Naive thymus-derived CD4-positive, alpha-beta T cell (primary cell): ENCODE measurements around the gene PAQR5. TPM values are rescaled to one million over a fixed set of nuclear protein-coding genes. Genes with fewer than 3 reads are reported as not detected.
"Not testable (repeated sequence)": the region's sequence is repeated elsewhere in the genome, so short reads cannot be mapped to it uniquely, and the experiment has no call there.

Experiments
- ATAC-seq: fragments of 150-1000 bp; cut with Tn5 transposase; 2 replicates; pipeline ENCODE4 v1.10.0; 2021; ENCODE audit warnings: mild to moderate bottlenecking, moderate library complexity
- CTCF ChIA-PET: fragments of 350-600 bp; sonication (Branson Sonifier 250); formaldehyde crosslinking; loops from one replicate; lab custom pipeline; 2021; ENCODE audit warnings: antibody characterized with exemption; lab: Charles Lee
- POLR2A ChIA-PET: fragments of 350-600 bp; sonication (Branson Sonifier 250); formaldehyde crosslinking; loops from one replicate; lab custom pipeline; 2021; ENCODE audit warnings: antibody characterized with exemption, inconsistent platforms; lab: Charles Lee
- DNase-seq, 9 donors: peaks; one replicate each; pipeline versions ENCODE4 v3.0.0 to v3.0.0-alpha.2; 2020 to 2022; ENCODE audit warnings: mixed read lengths in 1 of 9
- H3K27ac ChIP-seq: one replicate; pipeline ENCODE4 v1.7.0; 2013; ENCODE audit warnings: mild to moderate bottlenecking, low read depth, low read length, moderate library complexity
- H3K27me3 ChIP-seq, 2 donors: one replicate each; pipeline ENCODE4 v1.7.0; 2013; ENCODE audit warnings: low read length in 2 of 2, mild to moderate bottlenecking in 2 of 2, moderate library complexity in 2 of 2; ENCODE audit not compliant: control insufficient read depth in 2 of 2, insufficient read depth in 2 of 2
- H3K36me3 ChIP-seq, 3 experiments: 1 replicate in 2 of 3; 2 replicates in 1 of 3; pipeline ENCODE4 v1.7.0; 2013; ENCODE audit warnings: low read length in 3 of 3, mild to moderate bottlenecking in 3 of 3, moderate library complexity in 1 of 3; ENCODE audit not compliant: insufficient read depth in 3 of 3, control insufficient read depth in 2 of 3
- H3K4me1 ChIP-seq, 2 donors: one replicate each; pipeline ENCODE4 v1.7.0; 2013; ENCODE audit warnings: low read length in 2 of 2, mild to moderate bottlenecking in 2 of 2, moderate library complexity in 1 of 2; ENCODE audit not compliant: control insufficient read depth in 2 of 2, insufficient read depth in 2 of 2
- H3K4me3 ChIP-seq: 2 replicates; pipeline ENCODE4 v1.7.0; 2013; ENCODE audit warnings: mild to moderate bottlenecking, low read length
- H3K9me3 ChIP-seq, 3 experiments: 1 replicate in 2 of 3; 2 replicates in 1 of 3; pipeline ENCODE4 v1.7.0; 2013; ENCODE audit warnings: low read length in 3 of 3; ENCODE audit not compliant: control insufficient read depth in 2 of 3
- H3K27ac Mint-ChIP-seq, 9 donors: one replicate each; pipeline ENCODE4 v1.8.0; 2020 to 2022; ENCODE audit warnings: mixed read lengths in 9 of 9, mild to moderate bottlenecking in 8 of 9, moderate library complexity in 5 of 9, inconsistent platforms in 2 of 9
- H3K27me3 Mint-ChIP-seq, 5 donors: one replicate each; pipeline ENCODE4 v1.8.0; 2021 to 2022; ENCODE audit warnings: mixed read lengths in 5 of 5, mild to moderate bottlenecking in 1 of 5
- H3K36me3 Mint-ChIP-seq, 5 donors: one replicate each; pipeline ENCODE4 v1.8.0; 2020 to 2022; ENCODE audit warnings: mixed read lengths in 5 of 5, mild to moderate bottlenecking in 3 of 5, inconsistent platforms in 1 of 5
- H3K4me1 Mint-ChIP-seq, 7 donors: one replicate each; pipeline ENCODE4 v1.8.0; 2020 to 2022; ENCODE audit warnings: mixed read lengths in 7 of 7, mild to moderate bottlenecking in 3 of 7, inconsistent platforms in 1 of 7
- H3K4me3 Mint-ChIP-seq, 10 donors: one replicate each; pipeline ENCODE4 v1.8.0; 2020 to 2022; ENCODE audit warnings: mild to moderate bottlenecking in 10 of 10, mixed read lengths in 10 of 10, moderate library complexity in 6 of 10, inconsistent platforms in 2 of 10
- H3K9me3 Mint-ChIP-seq, 11 donors: one replicate each; pipeline ENCODE4 v1.8.0; 2020 to 2022; ENCODE audit warnings: mixed read lengths in 11 of 11, mild to moderate bottlenecking in 4 of 11, inconsistent platforms in 1 of 11, moderate library complexity in 1 of 11
- intact Hi-C, 2 donors: fragments of 100-400 bp; cut with micrococcal nuclease; formaldehyde crosslinking; loops; one replicate each; pipeline ENCODE4 v1.15.1; 2023
- polyA plus RNA-seq, 2 donors: library from polyadenylated mRNA; unstranded; fragments of 300-500 nt; fragmentation: Illumina TruSeq; gene quantifications; one replicate each; pipeline ENCODE4 v1.2.3, GENCODE V29; 2021
- total RNA-seq, 6 experiments: library from RNA in 5 of 6; stranded (reverse) in 5 of 6; gene quantifications; 1 replicate in 5 of 6; 2 replicates in 1 of 6; pipeline ENCODE4 v1.2.3 and lab custom pipeline; 2021 to 2026

Gene PAQR5
- total and polyA plus RNA-seq, 7 experiments from 2014 or later = 0.11 TPM; not detected in 6

- H3K27me3 ChIP-seq = peaks cover 0 to 10% of the 10 kb centered on the region in 2 donors
- peaks cover 0 to 4% (median 0%) of the 10 kb centered on the region in 5 donors for H3K36me3 Mint-ChIP-seq
- no peaks in the 10 kb centered on the region for H3K4me1 ChIP-seq
- ATAC-seq (no peak), DNase-seq (no peak)
- H3K9me3 ChIP-seq = no peaks in the 10 kb centered on the region
- peak overlapping the region in 3 of 10 donors; percentile 15 to 63 (median 36) for H3K4me3 Mint-ChIP-seq
- no peak overlapping the region for H3K4me3 ChIP-seq
- ChIA-PET POLR2A (no interaction called here), CTCF (no interaction called here)
- peaks cover 47 to 79% (median 65%) of the 10 kb centered on the region in 5 donors for H3K27me3 Mint-ChIP-seq
- peaks cover 0 to 10% (median 3%) of the 10 kb centered on the region in 7 donors for H3K4me1 Mint-ChIP-seq
- no peak overlapping the region for H3K27ac ChIP-seq
- no peaks in the 10 kb centered on the region for H3K36me3 ChIP-seq
- H3K9me3 Mint-ChIP-seq = peaks cover 0 to 3% (median 0%) of the 10 kb centered on the region in 11 donors
- intact Hi-C loops = no loop called here
- H3K27ac Mint-ChIP-seq = no peak overlapping the region
Measured at GRCh38 chr15:69299943-69300588, 1.4 kb downstream of the PAQR5 start.

GRCh38 chr15:69301101-69301500, 2.4 kb downstream of the PAQR5 start:
- H3K27me3 ChIP-seq, H3K4me1 Mint-ChIP-seq, DNase-seq, intact Hi-C loops, H3K9me3 Mint-ChIP-seq, H3K36me3 Mint-ChIP-seq, H3K27ac ChIP-seq, H3K36me3 ChIP-seq, H3K4me1 ChIP-seq, POLR2A ChIA-PET, CTCF ChIA-PET, H3K9me3 ChIP-seq, ATAC-seq, H3K27ac Mint-ChIP-seq, H3K4me3 ChIP-seq: not testable (repeated sequence)
- peaks cover 40 to 74% (median 58%) of the 10 kb centered on the region in 5 donors for H3K27me3 Mint-ChIP-seq
- H3K4me3 Mint-ChIP-seq = peak overlapping the region in 1 of 10 donors; percentile 63

- CTCF ChIA-PET = not testable (repeated sequence)
Measured at GRCh38 chr15:69302087-69302486, 3.4 kb downstream of the PAQR5 start.

GRCh38 chr15:69302929-69303328, 4.2 kb downstream of the PAQR5 start:
- no peak for DNase-seq
- Mint-ChIP-seq H3K4me1 (peaks cover 0 to 10% (median 3%) of the 10 kb centered on the region in 7 donors), H3K4me3 (no peak overlapping the region), H3K27ac (no peak overlapping the region), H3K9me3 (peaks cover 0 to 7% (median 0%) of the 10 kb centered on the region in 11 donors), H3K36me3 (peaks cover 0 to 12% (median 0%) of the 10 kb centered on the region in 5 donors), H3K27me3 (peaks cover 31 to 64% (median 45%) of the 10 kb centered on the region in 5 donors)
- H3K4me3 ChIP-seq = no peak overlapping the region
- POLR2A ChIA-PET = no interaction called here
- CTCF ChIA-PET = no interaction called here
- H3K27ac ChIP-seq = no peak overlapping the region
- intact Hi-C loops = no loop called here
- no peaks in the 10 kb centered on the region for H3K4me1 ChIP-seq
- peaks cover 0 to 10% of the 10 kb centered on the region in 2 donors for H3K27me3 ChIP-seq
- no peak for ATAC-seq
- no peaks in the 10 kb centered on the region for H3K36me3 ChIP-seq
- no peaks in the 10 kb centered on the region for H3K9me3 ChIP-seq

More at GRCh38 chr15:69302087-69302486, 3.4 kb downstream of the PAQR5 start:
- H3K36me3 Mint-ChIP-seq = peaks cover 0 to 11% (median 0%) of the 10 kb centered on the region in 5 donors
- POLR2A ChIA-PET, intact Hi-C loops, H3K27me3 ChIP-seq, H3K4me3 Mint-ChIP-seq, H3K4me3 ChIP-seq, H3K27ac ChIP-seq, H3K27ac Mint-ChIP-seq, H3K36me3 ChIP-seq, H3K4me1 ChIP-seq, H3K9me3 ChIP-seq, ATAC-seq, H3K4me1 Mint-ChIP-seq, DNase-seq, H3K9me3 Mint-ChIP-seq: not testable (repeated sequence)
- peaks cover 35 to 71% (median 54%) of the 10 kb centered on the region in 5 donors for H3K27me3 Mint-ChIP-seq

GRCh38 chr15:69303337-69304181, 4.8 kb downstream of the PAQR5 start:
- H3K27me3 Mint-ChIP-seq = peaks cover 30 to 63% (median 40%) of the 10 kb centered on the region in 5 donors
- H3K4me3 ChIP-seq = no peak overlapping the region
- H3K27ac ChIP-seq = no peak overlapping the region
- no peak overlapping the region for H3K27ac Mint-ChIP-seq
- peaks cover 0 to 10% (median 3%) of the 10 kb centered on the region in 7 donors for H3K4me1 Mint-ChIP-seq
- ATAC-seq = no peak
- ChIA-PET POLR2A (no interaction called here), CTCF (interaction anchor here (0.6 kb wide), 1 partner anchor 363 kb away, joined by 3 read pairs; no protein-coding TSS in a partner anchor)
- peaks cover 0 to 7% (median 0%) of the 10 kb centered on the region in 11 donors for H3K9me3 Mint-ChIP-seq
- no peak overlapping the region for H3K4me3 Mint-ChIP-seq
- intact Hi-C loops = no loop called here
- peaks cover 0 to 10% of the 10 kb centered on the region in 2 donors for H3K27me3 ChIP-seq
- H3K36me3 ChIP-seq = no peaks in the 10 kb centered on the region
- peaks cover 0 to 12% (median 0%) of the 10 kb centered on the region in 5 donors for H3K36me3 Mint-ChIP-seq
- H3K4me1 ChIP-seq = no peaks in the 10 kb centered on the region
- no peak for DNase-seq
- H3K9me3 ChIP-seq = no peaks in the 10 kb centered on the region

GRCh38 chr15:69304182-69304545, 5.5 kb downstream of the PAQR5 start:
- ChIA-PET CTCF (no interaction called here), POLR2A (no interaction called here)
- H3K4me1 ChIP-seq = no peaks in the 10 kb centered on the region
- no peak overlapping the region for H3K4me3 Mint-ChIP-seq
- no peaks in the 10 kb centered on the region for H3K36me3 ChIP-seq
- peaks cover 0 to 7% (median 0%) of the 10 kb centered on the region in 11 donors for H3K9me3 Mint-ChIP-seq
- no peak for DNase-seq
- ATAC-seq = no peak
- no peaks in the 10 kb centered on the region for H3K9me3 ChIP-seq
- peaks cover 0 to 10% (median 3%) of the 10 kb centered on the region in 7 donors for H3K4me1 Mint-ChIP-seq
- H3K27ac Mint-ChIP-seq = no peak overlapping the region
- H3K27me3 ChIP-seq = peaks cover 0 to 10% of the 10 kb centered on the region in 2 donors
- peaks cover 30 to 63% (median 43%) of the 10 kb centered on the region in 5 donors for H3K27me3 Mint-ChIP-seq
- no peak overlapping the region for H3K27ac ChIP-seq
- peaks cover 0 to 12% (median 0%) of the 10 kb centered on the region in 5 donors for H3K36me3 Mint-ChIP-seq
- intact Hi-C loops = no loop called here
- no peak overlapping the region for H3K4me3 ChIP-seq
